Measurements from ENCODE around the gene EYA2.
A peak's percentile ranks its signal among the peaks of the same experiment; 100 is the strongest.

EYA2 gene

DNA sequence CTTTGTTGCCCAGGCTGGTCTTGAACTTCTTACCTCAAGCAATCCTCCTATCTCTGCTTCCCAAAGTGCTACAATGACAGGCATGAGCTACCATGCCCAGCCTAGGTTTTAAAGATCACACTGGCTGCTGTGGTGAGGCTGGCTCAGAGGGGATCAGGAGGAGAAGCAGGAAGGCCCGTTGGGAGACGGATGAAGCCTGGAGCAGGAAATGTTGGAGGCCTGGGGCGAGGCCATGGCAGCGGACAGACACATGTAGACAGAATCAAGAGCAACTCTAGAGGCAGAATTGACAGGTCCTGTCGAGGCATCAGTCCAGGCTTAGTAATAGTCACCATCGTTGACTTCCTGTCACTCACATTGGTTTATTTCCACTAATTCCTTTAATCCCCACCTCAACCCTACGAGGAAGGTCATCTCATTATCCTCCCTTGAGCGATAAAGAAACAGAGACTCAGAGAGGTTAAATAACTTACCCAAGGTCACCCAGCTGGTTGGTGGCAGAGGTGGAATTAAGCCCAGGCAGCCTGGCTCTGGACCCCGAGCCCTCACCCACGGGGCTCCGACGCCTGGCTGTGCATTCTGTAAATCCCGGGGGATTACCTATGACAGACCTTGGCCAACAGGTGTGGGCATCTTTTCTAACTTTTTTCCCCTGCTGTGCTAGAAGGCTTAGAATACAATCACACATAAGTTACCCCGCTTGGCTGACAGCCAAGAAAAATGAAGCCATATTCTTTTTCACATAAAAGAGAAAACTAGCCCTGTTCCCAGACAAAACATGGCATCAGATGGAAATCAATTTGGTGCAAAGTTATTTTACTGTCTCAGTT is 113.4 kb downstream of the EYA2 start:
- DNase-seq (ENCODE audit: low spot score): no peak

DNA sequence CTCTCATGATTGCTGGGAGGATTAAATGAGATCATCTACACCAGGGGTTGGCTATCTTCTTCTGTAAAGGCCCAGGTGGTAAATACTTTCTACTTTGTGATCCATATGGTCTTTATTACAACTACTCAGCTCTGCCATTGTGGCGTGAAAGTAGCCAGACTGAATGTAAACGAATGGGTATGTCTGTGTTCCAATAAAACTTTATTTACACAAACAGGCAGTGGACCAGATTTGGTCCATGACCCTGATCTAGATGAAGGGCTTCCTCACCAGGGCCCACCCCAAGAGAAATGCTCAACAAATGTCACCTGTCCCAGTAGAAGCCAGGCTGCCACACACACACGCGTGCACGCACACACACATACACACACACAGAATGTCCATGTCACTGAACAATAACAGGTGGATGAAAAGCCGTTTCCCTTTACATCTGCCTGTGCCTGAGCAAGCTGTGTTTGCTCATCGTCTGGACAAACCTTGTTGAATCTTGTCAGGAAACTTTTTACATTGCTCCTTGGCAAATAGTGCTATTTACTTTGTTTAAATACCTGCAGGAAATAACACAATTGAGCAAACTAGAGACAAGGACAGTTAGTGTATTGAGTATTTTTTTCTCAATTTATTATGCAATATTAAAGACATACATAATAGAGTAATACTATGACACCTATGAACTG is 114.3 kb downstream of the EYA2 start:
- DNase-seq (ENCODE audit: low spot score): no peak

GRCh38 chr20:47009784-47010183 is 115.1 kb downstream of the EYA2 start:
- no peak for DNase-seq (ENCODE audit: low spot score)

DNA sequence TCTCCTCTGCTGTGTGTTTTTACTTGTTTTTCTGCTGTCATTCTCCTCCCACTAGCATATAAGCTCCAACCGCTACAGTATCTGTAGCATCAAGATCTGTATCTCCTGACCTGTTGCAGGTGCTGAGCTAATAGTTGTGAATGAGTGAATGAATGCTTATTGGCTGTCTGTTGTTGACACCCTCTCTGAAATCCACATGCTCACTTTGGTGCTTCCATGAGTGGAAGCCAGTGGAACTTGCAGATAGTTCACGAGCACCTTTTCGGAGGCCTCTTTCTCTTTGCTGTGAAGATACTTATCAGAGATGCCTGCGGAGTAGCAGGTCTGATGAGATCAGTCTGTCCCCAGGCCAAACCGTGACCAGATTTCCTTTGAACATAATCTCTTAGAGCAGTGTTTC is 117.3 kb downstream of the EYA2 start:
- DNase-seq (ENCODE audit: low spot score): no peak

- no peak for DNase-seq (ENCODE audit: low spot score)
These were observed 119.0 kb downstream of the EYA2 start for GRCh38 chr20:47013606-47014005.

- DNase-seq (ENCODE audit: low spot score): no peak
These were observed 121.5 kb downstream of the EYA2 start for GRCh38 chr20:47016068-47016664.

- DNase-seq (ENCODE audit: low spot score): no peak
These were observed 123.7 kb downstream of the EYA2 start for GRCh38 chr20:47018381-47018780.

- DNase-seq (ENCODE audit: low spot score): no peak
These were observed 124.6 kb downstream of the EYA2 start for GRCh38 chr20:47019121-47019824.

DNA sequence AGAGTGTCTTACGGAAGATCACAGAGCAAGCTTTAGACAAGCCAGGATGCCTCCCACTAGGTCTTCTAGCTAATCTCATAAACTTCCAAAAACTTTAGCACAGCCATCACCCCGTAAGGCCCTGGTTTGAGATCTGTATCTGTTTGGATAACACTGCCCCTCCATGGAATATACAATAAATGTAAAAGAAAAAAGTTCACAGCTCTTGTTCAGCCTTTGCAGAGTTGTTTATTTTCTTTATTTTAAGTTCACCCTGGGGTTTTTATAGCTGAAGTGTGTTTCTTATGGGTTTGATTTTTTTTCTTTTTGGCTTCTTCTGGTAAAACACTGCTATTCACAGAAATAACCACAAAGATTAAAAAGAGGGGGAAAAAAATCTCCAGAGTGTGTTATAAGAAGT is 125.6 kb downstream of the EYA2 start:
- DNase-seq (ENCODE audit: low spot score): no peak

- no peak for DNase-seq (ENCODE audit: low spot score)
These were observed 127.2 kb downstream of the EYA2 start for GRCh38 chr20:47021850-47022249.

DNA sequence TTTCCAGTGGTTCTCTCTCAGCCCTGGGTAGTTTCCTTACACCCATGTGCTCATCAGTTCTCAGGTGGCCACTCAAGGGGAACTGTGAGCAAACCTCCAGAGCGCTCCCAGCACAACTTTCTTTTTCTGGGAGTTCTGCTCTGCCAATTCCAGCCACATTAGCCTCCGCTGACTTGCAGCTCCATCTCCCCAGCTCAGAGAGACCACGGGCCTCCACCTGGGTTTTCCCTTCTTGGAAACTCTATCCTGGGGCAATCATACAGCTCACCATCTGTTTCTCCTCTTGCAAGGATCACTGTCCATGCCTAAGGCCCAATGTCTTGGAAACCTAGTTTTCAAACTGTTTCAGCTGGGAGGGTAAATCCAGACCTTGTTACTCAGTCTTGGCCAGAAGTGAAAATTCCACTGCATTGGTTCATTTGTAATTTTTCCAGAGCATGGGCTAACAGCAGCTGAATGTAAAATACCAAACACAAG is 129.9 kb downstream of the EYA2 start:
- DNase-seq (ENCODE audit: low spot score): no peak

DNA sequence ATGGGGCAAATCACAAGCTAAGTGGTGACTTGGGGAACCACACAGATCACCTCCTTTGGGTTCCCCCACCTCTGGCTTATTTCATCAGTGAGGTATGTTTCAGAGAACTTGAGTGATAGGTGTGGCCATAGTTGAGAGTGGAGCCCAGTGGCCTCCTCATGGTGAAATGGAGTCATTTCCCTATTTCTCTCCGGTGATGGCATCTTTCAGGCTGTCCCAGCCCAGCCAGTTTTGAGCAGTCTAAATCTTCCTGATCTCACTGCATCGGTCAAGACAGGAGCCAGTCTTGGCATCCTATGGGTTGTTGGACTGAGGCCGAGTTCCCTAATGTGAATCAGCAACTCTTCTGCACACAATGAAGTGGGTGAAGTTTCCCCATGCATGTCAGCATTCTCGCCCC is 132.4 kb downstream of the EYA2 start:
- no peak for DNase-seq (ENCODE audit: low spot score)

GRCh38 chr20:47027456-47027855 is 132.8 kb downstream of the EYA2 start:
- DNase-seq (ENCODE audit: low spot score): no peak

GRCh38 chr20:47028487-47028886 is 133.8 kb downstream of the EYA2 start:
- no peak for DNase-seq (ENCODE audit: low spot score)

- no peak for DNase-seq (ENCODE audit: low spot score)
These were observed 135.2 kb downstream of the EYA2 start for GRCh38 chr20:47029845-47030244.

DNA sequence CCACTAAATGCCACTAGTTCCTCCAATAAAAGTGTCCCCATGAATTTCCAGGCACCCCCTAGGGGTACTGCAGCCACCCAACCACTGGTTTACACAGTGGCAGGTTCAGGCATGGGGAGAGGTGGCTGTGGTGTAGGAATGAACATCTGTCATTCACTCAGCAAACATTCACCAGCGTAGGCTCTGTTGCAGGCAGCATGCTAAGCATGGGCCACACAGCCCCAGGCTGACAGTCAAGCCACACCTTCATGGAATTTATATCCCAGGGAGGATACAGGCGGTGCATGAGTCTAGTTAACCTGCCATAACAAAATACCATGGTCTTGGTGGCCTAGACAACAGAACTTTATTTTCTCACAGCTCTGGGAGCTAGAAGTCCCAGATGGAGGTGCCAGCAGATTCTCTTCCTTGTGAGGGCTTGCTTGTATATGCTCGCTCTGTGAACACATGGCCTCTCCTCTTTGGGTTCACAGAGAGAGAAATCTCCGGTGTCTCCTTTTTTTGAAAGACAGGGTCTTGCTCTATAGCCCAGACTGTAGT is 135.7 kb downstream of the EYA2 start:
- no peak for DNase-seq (ENCODE audit: low spot score)

DNA sequence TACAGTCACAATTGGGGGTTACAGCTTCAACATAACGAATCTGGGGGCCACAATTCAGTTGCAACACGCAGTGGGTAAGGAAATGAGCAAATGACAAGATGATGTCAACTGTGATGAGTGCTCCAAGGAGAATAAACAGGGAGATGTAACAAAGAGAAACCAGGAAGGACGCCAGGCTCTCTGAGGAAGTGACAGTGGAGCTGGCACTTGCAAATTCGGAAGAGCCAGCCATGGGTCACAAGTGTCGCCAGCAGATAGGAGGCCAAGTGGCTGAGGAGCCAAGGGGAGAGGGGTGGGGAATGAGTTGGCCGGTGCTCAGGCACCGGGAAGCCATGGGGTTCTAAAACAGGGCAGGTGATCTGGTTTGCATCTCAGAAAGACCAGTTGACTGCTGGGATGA is 136.4 kb downstream of the EYA2 start:
- DNase-seq (ENCODE audit: low spot score): peak; percentile 1

DNA sequence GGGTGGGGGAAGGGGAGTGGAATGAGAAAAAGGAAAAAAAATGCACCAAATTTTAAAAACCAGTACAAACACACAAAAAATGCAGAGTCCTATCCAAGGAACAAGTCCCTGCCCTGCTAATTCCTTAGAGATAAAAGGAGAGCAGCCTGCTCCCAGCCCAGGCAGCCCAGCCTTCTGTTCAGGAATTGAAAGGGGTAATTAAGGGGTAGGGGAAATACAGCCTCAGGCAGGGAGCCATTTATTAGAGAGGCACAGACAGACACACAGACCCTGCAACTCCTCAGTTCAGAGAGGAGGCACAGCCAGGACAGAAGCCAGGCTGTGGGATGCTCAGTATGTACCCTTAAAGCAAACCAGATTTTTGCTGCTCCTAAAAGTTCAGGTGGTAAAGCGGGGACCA is 137.2 kb downstream of the EYA2 start:
- DNase-seq (ENCODE audit: low spot score): no peak

- DNase-seq (ENCODE audit: low spot score): no peak
These were observed 138.4 kb downstream of the EYA2 start for GRCh38 chr20:47032933-47033578.

GRCh38 chr20:47033665-47034064 is 139.0 kb downstream of the EYA2 start:
- DNase-seq (ENCODE audit: low spot score): no peak

- DNase-seq (ENCODE audit: low spot score): no peak
These were observed 140.5 kb downstream of the EYA2 start for GRCh38 chr20:47035026-47035590.
